ENCODE data around the gene FAF2.

GRCh38 chr5:176538230-176538988 is 90.2 kb downstream of the FAF2 start:
- no peak for TF ChIP-seq GATA3 (IDR thresholded peaks at IDR 0.05; ENCODE audit: low read depth, low read length)
- no peak for TF ChIP-seq GATA2 (IDR thresholded peaks at IDR 0.05; ENCODE audit: low read depth, low read length)
